SK-N-SH treated with all-trans-retinoic acid at 6 μM for 48 hours (cell line): Measurements from ENCODE around the gene FOXS1.

Source experiments
- BACH2 ChIP-seq: fragments of 250-450 bp; sonication (Bioruptor Pico); IDR thresholded peaks from 2 replicates; pipeline ENCODE4 v1.9.0; 2021; ENCODE audit warnings: mild to moderate bottlenecking, borderline replicate concordance
- CREB5 ChIP-seq: fragments of 250-450 bp; sonication (Bioruptor Pico); IDR thresholded peaks from 2 replicates; pipeline ENCODE4 v1.5.1; 2020; ENCODE audit warnings: low read depth, mild to moderate bottlenecking, moderate library complexity
- CSDC2 ChIP-seq: fragments of 250-450 bp; sonication (Bioruptor Pico); IDR thresholded peaks from 2 replicates; pipeline ENCODE4 v1.5.0; 2020; ENCODE audit warnings: mild to moderate bottlenecking, moderate library complexity
- GLIS3 ChIP-seq: fragments of 250-450 bp; sonication (Bioruptor Pico); IDR thresholded peaks from 2 replicates; pipeline ENCODE4 v1.5.0; 2020; ENCODE audit warnings: mild to moderate bottlenecking, moderate library complexity
- ISL1 ChIP-seq: fragments of 250-450 bp; sonication (Bioruptor Pico); IDR thresholded peaks from 2 replicates; pipeline ENCODE4 v2.1.2; 2022; ENCODE audit warnings: mild to moderate bottlenecking, moderate library complexity
- OSR1 ChIP-seq: fragments of 250-450 bp; sonication (Bioruptor Pico); IDR thresholded peaks from 2 replicates; pipeline ENCODE4 v1.8.0; 2022; ENCODE audit warnings: moderate library complexity, mild to moderate bottlenecking, inconsistent platforms
- PATZ1 ChIP-seq: fragments of 250-450 bp; sonication (Bioruptor Pico); IDR thresholded peaks from 2 replicates; pipeline ENCODE4 v1.8.0; 2020; ENCODE audit warnings: mild to moderate bottlenecking, moderate library complexity, borderline replicate concordance
- POU6F1 ChIP-seq: fragments of 250-450 bp; sonication (Bioruptor Pico); IDR thresholded peaks from 2 replicates; pipeline ENCODE4 v1.8.0; 2021; ENCODE audit warnings: low read depth, mild to moderate bottlenecking, moderate library complexity, borderline replicate concordance
- RARB ChIP-seq: fragments of 250-450 bp; sonication (Bioruptor Pico); IDR thresholded peaks from 2 replicates; pipeline ENCODE4 v1.8.0; 2021; ENCODE audit warnings: mild to moderate bottlenecking, moderate library complexity
- SNAI2 ChIP-seq: fragments of 250-450 bp; sonication (Bioruptor Pico); IDR thresholded peaks from 2 replicates; pipeline ENCODE4 v1.5.0; 2020; ENCODE audit warnings: mild to moderate bottlenecking, moderate library complexity
- TCF4 ChIP-seq: fragments of 250-450 bp; sonication (Bioruptor Pico); IDR thresholded peaks from 2 replicates; pipeline ENCODE4 v1.8.0; 2021; ENCODE audit warnings: mild to moderate bottlenecking, moderate library complexity, borderline replicate concordance
- ZFP30 ChIP-seq: fragments of 450-650 bp; formaldehyde crosslinking; IDR thresholded peaks from 2 replicates; pipeline ENCODE4 v1.5.0; 2022; ENCODE audit warnings: mild to moderate bottlenecking, moderate library complexity
- ZNF565 ChIP-seq: fragments of 450-650 bp; formaldehyde crosslinking; conservative IDR thresholded peaks from 2 replicates; pipeline ENCODE4 v1.5.0; 2020; ENCODE audit warnings: low read depth, mild to moderate bottlenecking, moderate library complexity
- ZNF8 ChIP-seq: fragments of 450-650 bp; formaldehyde crosslinking; IDR thresholded peaks from 2 replicates; pipeline ENCODE4 v1.5.0; 2020; ENCODE audit warnings: mild to moderate bottlenecking, moderate library complexity

GRCh38 chr20:31866221-31866620 lies 20.8 kb upstream of the FOXS1 start:
- TF ChIP-seq ZNF565 (CRISPR knock-in tag) (no peak), ZNF8 (CRISPR knock-in tag) (no peak), BACH2 (CRISPR knock-in tag) (no peak), PATZ1 (CRISPR knock-in tag) (no peak), POU6F1 (CRISPR knock-in tag) (no peak), SNAI2 (CRISPR knock-in tag) (no peak), CREB5 (no peak), TCF4 (CRISPR knock-in tag) (no peak), GLIS3 (CRISPR knock-in tag) (no peak), OSR1 (CRISPR knock-in tag) (no peak), RARB (CRISPR knock-in tag) (no peak), CSDC2 (CRISPR knock-in tag) (no peak), ZFP30 (CRISPR knock-in tag) (no peak), ISL1 (CRISPR knock-in tag) (no peak)
